Loucy (cell line): ENCODE data around the gene CSPG5.

ENCODE experiments used
- CTCF ChIP-seq: fragments of 200-600 bp; sonication (generic); conservative IDR thresholded peaks from 2 replicates; pipeline ENCODE4 v1.5.1; 2014; ENCODE audit warnings: mild to moderate bottlenecking, antibody characterized with exemption, low read length
- EZH2phosphoT487 ChIP-seq: fragments of 200-600 bp; IDR thresholded peaks from 2 replicates; pipeline ENCODE4 v1.6.1; 2018; ENCODE audit warnings: antibody characterized with exemption, mild to moderate bottlenecking, moderate library complexity, borderline replicate concordance

- TF ChIP-seq CTCF (no peak), EZH2phosphoT487 (no peak)
Observed at GRCh38 chr3:47590216-47590615, 11.6 kb upstream of the CSPG5 start.
